ENCODE results near the gene TARBP1.

DNA sequence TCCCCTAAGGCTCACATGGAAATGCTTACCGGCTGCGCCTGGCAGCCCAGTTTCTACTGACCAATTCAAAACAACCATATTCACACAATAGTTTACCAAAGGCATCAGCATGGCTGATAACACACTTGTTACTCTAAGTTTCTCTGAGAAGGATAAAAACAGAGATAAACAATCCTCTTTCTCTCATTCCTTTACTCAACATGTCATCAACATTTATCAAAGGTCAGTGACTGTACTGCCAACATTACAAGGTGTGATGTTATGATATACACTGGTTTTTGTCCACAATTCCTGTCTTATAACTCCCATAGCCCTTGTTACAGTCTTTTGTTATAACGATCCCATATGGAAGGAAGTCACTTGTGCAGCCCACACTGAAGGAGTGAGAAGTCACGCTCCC lies 72.1 kb downstream of the TARBP1 start:
- TF ChIP-seq, protein P1, sequence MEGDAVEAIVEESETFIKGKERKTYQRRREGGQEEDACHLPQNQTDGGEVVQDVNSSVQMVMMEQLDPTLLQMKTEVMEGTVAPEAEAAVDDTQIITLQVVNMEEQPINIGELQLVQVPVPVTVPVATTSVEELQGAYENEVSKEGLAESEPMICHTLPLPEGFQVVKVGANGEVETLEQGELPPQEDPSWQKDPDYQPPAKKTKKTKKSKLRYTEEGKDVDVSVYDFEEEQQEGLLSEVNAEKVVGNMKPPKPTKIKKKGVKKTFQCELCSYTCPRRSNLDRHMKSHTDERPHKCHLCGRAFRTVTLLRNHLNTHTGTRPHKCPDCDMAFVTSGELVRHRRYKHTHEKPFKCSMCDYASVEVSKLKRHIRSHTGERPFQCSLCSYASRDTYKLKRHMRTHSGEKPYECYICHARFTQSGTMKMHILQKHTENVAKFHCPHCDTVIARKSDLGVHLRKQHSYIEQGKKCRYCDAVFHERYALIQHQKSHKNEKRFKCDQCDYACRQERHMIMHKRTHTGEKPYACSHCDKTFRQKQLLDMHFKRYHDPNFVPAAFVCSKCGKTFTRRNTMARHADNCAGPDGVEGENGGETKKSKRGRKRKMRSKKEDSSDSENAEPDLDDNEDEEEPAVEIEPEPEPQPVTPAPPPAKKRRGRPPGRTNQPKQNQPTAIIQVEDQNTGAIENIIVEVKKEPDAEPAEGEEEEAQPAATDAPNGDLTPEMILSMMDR (conservative IDR thresholded peaks at IDR 0.05): no peak
- TF ChIP-seq EZH2 (IDR thresholded peaks at IDR 0.05; ENCODE audit: low read depth): no peak

All from PC-9 (cell line).